Heart left ventricle (tissue), 16 donors: ENCODE measurements around the gene SPTLC3. TPM values are rescaled to one million over a fixed set of nuclear protein-coding genes. Genes with fewer than 3 reads are reported as not detected.

ENCODE experiments used
- ATAC-seq, 4 donors: fragments of 200-7000 bp; cut with Tn5 transposase; one replicate each; pipeline ENCODE4 v1.9.1; 2020 to 2022; ENCODE audit warnings: moderate library complexity in 4 of 4, mild to moderate bottlenecking in 3 of 4, moderate number of reproducible peaks in 1 of 4
- DNase-seq, 5 donors: peaks; one replicate each; pipeline ENCODE4 v3.0.0-alpha.2; 2020
- H3K27ac ChIP-seq, 12 donors: fragments of 200-600 bp; sonication (generic) in 4 of 12; one replicate each; pipeline versions ENCODE4 v1.5.0 to v1.8.0; 2016 to 2022; ENCODE audit warnings: mild to moderate bottlenecking in 2 of 12
- H3K27me3 ChIP-seq, 9 donors: fragments of 200-600 bp; sonication (generic) in 2 of 9; one replicate each; pipeline versions ENCODE4 v1.5.1 to v1.8.0; 2016 to 2022; ENCODE audit warnings: mild to moderate bottlenecking in 3 of 9
- H3K36me3 ChIP-seq, 9 donors: fragments of 200-600 bp; sonication (generic) in 2 of 9; one replicate each; pipeline versions ENCODE4 v1.5.0 to v1.8.0; 2018 to 2022; ENCODE audit warnings: mild to moderate bottlenecking in 2 of 9
- H3K4me1 ChIP-seq, 12 donors: fragments of 200-600 bp; sonication (generic) in 4 of 12; one replicate each; pipeline versions ENCODE4 v1.5.0 to v1.8.0; 2016 to 2022; ENCODE audit warnings: mild to moderate bottlenecking in 3 of 12
- H3K4me3 ChIP-seq, 12 donors: fragments of 200-600 bp; sonication (generic) in 4 of 12; one replicate each; pipeline versions ENCODE4 v1.5.0 to v1.8.0; 2017 to 2022; ENCODE audit warnings: mild to moderate bottlenecking in 9 of 12, moderate library complexity in 4 of 12
- H3K9me3 ChIP-seq, 12 donors: fragments of 200-600 bp; sonication (generic) in 4 of 12; one replicate each; pipeline versions ENCODE4 v1.5.0 to v1.8.0; 2016 to 2022; ENCODE audit warnings: mild to moderate bottlenecking in 1 of 12
- CTCF ChIP-seq, 12 donors: fragments of 200-600 bp; sonication (generic) in 4 of 12; IDR thresholded peaks; one replicate each; pipeline versions ENCODE4 v1.5.0 to v1.8.0; 2018 to 2022; ENCODE audit warnings: antibody characterized with exemption in 12 of 12, mild to moderate bottlenecking in 5 of 12
- POLR2A ChIP-seq, 2 donors: fragments of 450-650 bp; IDR thresholded peaks; one replicate each; pipeline ENCODE4 v1.6.1; 2017; ENCODE audit warnings: antibody characterized with exemption in 2 of 2, mild to moderate bottlenecking in 2 of 2, moderate library complexity in 2 of 2
- WGBS, 4 donors: extraction: QIAGEN DNeasy Blood & Tissue Kit in 2 of 4; methylation state at CpG; one replicate each; pipeline versions ENCODE4 v1.1.5 to v1.1.7; 2013 to 2018; 5-methylcytosine and 5-hydroxymethylcytosine counted together
- intact Hi-C, 10 donors: fragments of 100-400 bp; cut with DNase I; formaldehyde crosslinking; loops; one replicate each; pipeline versions ENCODE4 v1.11.1 to v1.14.2; 2022
- polyA plus RNA-seq, 2 donors: library from polyadenylated mRNA; stranded (reverse); fragments of 200-250 nt; gene quantifications; one replicate each; pipeline ENCODE4 v1.2.3, GENCODE V29; 2013
- total RNA-seq, 9 donors: library from RNA; depleted of rRNA in 2 of 9; stranded (reverse); fragments of >200 nt in 2 of 9; fragmentation: NEBNext Ultra II Directional in 3 of 9; extraction: Animal tissue kit (Norgen Biotek cat#: 25700) in 3 of 9; gene quantifications; one replicate each; pipeline versions ENCODE4 v1.1.0 to v1.2.4, GENCODE V29; 2016 to 2023
- donor health status: ischemic (EF 13 %, LVEDD 7.1; RV severe dilation, severe dysfunction).
- donor health status: healthy with polysubstance abuse.
- donor health status: DM: no; HTN: yes; CAD: no.
- donor health status: DM: no; HTN: no; CAD: no.
- donor health status: ischemic (EF 25% LVEDD 6.9; RV normal size, moderate dysfunction).
- donor health status: ischemic (EF 25% LVEDD 5.7; RV mildly dilated, moderate dysfunction).
- donor health status: healthy.
- donor health status: DM: yes; HTN: yes; CAD: no.
- donor health status: ischemic (EF 35%, LVEDD 5.7; RV mildly dilated, moderate dysfunction).
- donor health status: nonischemic (EF 11% LVEDD 7.7; RV severe dilation, severe dysfunction).
- donor health status: DM: yes; HTN: yes; CAD: no.
- donor health status: PGD.
- donor health status: ischemic (EF 29% LVEDD 5.4; RV normal size, mild dysfunction).
- donor health status: nonischemic (EF 23%, LVEDD 6.1; RV moderate dilation, normal function).

The SPTLC3 gene
- total and polyA plus RNA-seq, 11 donors, result 0.57 to 15.4 (median 6.0) TPM

- Histone ChIP-seq H3K4me1 (peaks cover 0 to 12% (median 0%) of the 10 kb centered on the region in 12 donors), H3K9me3 (no peaks in the 10 kb centered on the region), H3K27ac (no peak overlapping the region), H3K36me3 (peaks cover 0 to 31% (median 5%) of the 10 kb centered on the region in 9 donors), H3K4me3 (no peak overlapping the region), H3K27me3 (no peaks in the 10 kb centered on the region)
- intact Hi-C loops, result no loop called here
- 91 to 93% (median 92%) methylated on average over 9 of the region's 9 CpGs for WGBS, 4 donors
- ATAC-seq, result no peak
- TF ChIP-seq POLR2A (IDR thresholded peaks at IDR 0.05), result no peak
- DNase-seq, result no peak
These were observed 151.1 kb downstream of the SPTLC3 start for GRCh38 chr20:13159889-13160288.

GRCh38 chr20:13165203-13165602 lies 156.4 kb downstream of the SPTLC3 start:
- intact Hi-C loops, result no loop called here

GRCh38 chr20:13166011-13166410 lies 157.2 kb downstream of the SPTLC3 start:
- Histone ChIP-seq H3K9me3 (peaks cover 0 to 5% (median 0%) of the 10 kb centered on the region in 12 donors), H3K27ac (no peak overlapping the region), H3K27me3 (no peaks in the 10 kb centered on the region), H3K4me3 (no peak overlapping the region), H3K36me3 (peaks cover 0 to 17% (median 0%) of the 10 kb centered on the region in 9 donors), H3K4me1 (no peaks in the 10 kb centered on the region)
- TF ChIP-seq POLR2A (IDR thresholded peaks at IDR 0.05) (no peak), CTCF (IDR thresholded peaks at IDR 0.05) (no peak)
- intact Hi-C loops, result no loop called here
- whole genome bisulfite sequencing, 4 donors, result 66 to 71% (median 70%) methylated on average over 5 of the region's 5 CpGs
- DNase-seq (no peak), ATAC-seq (peak in 1 of 4 donors; percentile 42)

More at GRCh38 chr20:13165203-13165602, 156.4 kb downstream of the SPTLC3 start:
- ATAC-seq (no peak), DNase-seq (no peak)
- no peak overlapping the region for H3K27ac ChIP-seq
- H3K4me3 ChIP-seq, result no peak overlapping the region
- no peaks in the 10 kb centered on the region for H3K4me1 ChIP-seq
- peaks cover 0 to 5% (median 0%) of the 10 kb centered on the region in 12 donors for H3K9me3 ChIP-seq
- WGBS, 4 donors, result 62 to 73% (median 66%) methylated on average over 4 of the region's 4 CpGs
- peaks cover 0 to 24% (median 5%) of the 10 kb centered on the region in 9 donors for H3K36me3 ChIP-seq
- H3K27me3 ChIP-seq, result no peaks in the 10 kb centered on the region
- TF ChIP-seq POLR2A (IDR thresholded peaks at IDR 0.05) (no peak), CTCF (IDR thresholded peaks at IDR 0.05) (no peak)

- no peak for TF ChIP-seq CTCF (IDR thresholded peaks at IDR 0.05)
- intact Hi-C loops, result no loop called here
- no peak overlapping the region for H3K27ac ChIP-seq
- H3K36me3 ChIP-seq, result peaks cover 0 to 13% (median 0%) of the 10 kb centered on the region in 9 donors
- H3K4me3 ChIP-seq, result no peak overlapping the region
- WGBS, 4 donors, result 85 to 92% (median 88%) methylated on average over 3 of the region's 3 CpGs
- no peaks in the 10 kb centered on the region for H3K27me3 ChIP-seq
- ATAC-seq, result no peak
- H3K9me3 ChIP-seq, result peaks cover 0 to 5% (median 0%) of the 10 kb centered on the region in 12 donors
- H3K4me1 ChIP-seq, result no peaks in the 10 kb centered on the region
- no peak for DNase-seq
These were observed 157.7 kb downstream of the SPTLC3 start for GRCh38 chr20:13166437-13166836.

GRCh38 chr20:13169086-13169485 lies 160.3 kb downstream of the SPTLC3 start:
- Histone ChIP-seq H3K4me3 (no peak overlapping the region), H3K27me3 (no peaks in the 10 kb centered on the region), H3K9me3 (peaks cover 0 to 10% (median 0%) of the 10 kb centered on the region in 12 donors), H3K4me1 (no peaks in the 10 kb centered on the region), H3K27ac (no peak overlapping the region), H3K36me3 (peaks cover 0 to 3% (median 0%) of the 10 kb centered on the region in 9 donors)
- ATAC-seq, result no peak
- intact Hi-C loops, result no loop called here
- WGBS, 4 donors, result 76 to 88% (median 79%) methylated on average over 1 of the region's 1 CpG
- no peak for DNase-seq
- no peak for TF ChIP-seq CTCF (IDR thresholded peaks at IDR 0.05)
- TF ChIP-seq POLR2A (IDR thresholded peaks at IDR 0.05), result no peak
